Neuronal stem cell (in vitro differentiated cells): ENCODE results near the gene ACYP2.
A peak's percentile ranks its signal among the peaks of the same experiment; 100 is the strongest.
"Not testable (repeated sequence)": the region's sequence is repeated elsewhere in the genome, so short reads cannot be mapped to it uniquely, and the experiment has no call there.

Experiments
- DNase-seq: peaks from one replicate; pipeline ENCODE4 v3.0.0-alpha.2; 2013; ENCODE audit warnings: low spot score
- H2AFZ ChIP-seq: one replicate; pipeline ENCODE4 v1.6.1; 2013; ENCODE audit warnings: mild to moderate bottlenecking, low read length, inconsistent platforms
- H2AK5ac ChIP-seq: 2 replicates; pipeline ENCODE4 v1.6.1; 2013; ENCODE audit warnings: low read depth, mild to moderate bottlenecking, inconsistent platforms, low read length, moderate library complexity, mixed read lengths
- H2BK120ac ChIP-seq: 2 replicates; pipeline ENCODE4 v1.6.1; 2013; ENCODE audit warnings: low read depth, mild to moderate bottlenecking, inconsistent platforms, low read length, moderate library complexity, mixed read lengths
- H2BK12ac ChIP-seq: one replicate; pipeline ENCODE4 v1.6.1; 2013; ENCODE audit warnings: low read length, inconsistent platforms
- H2BK15ac ChIP-seq: 2 replicates; pipeline ENCODE4 v1.6.1; 2013; ENCODE audit warnings: mild to moderate bottlenecking, low read length, inconsistent platforms, mixed read lengths
- H2BK5ac ChIP-seq: one replicate; pipeline ENCODE4 v1.6.1; 2013; ENCODE audit warnings: inconsistent platforms, mild to moderate bottlenecking, low read length, moderate library complexity
- H3K14ac ChIP-seq: one replicate; pipeline ENCODE4 v1.6.1; 2013; ENCODE audit warnings: low read length, inconsistent platforms
- H3K18ac ChIP-seq: 2 replicates; pipeline ENCODE4 v1.6.1; 2013; ENCODE audit warnings: low read length, inconsistent platforms
- H3K23ac ChIP-seq: 2 replicates; pipeline ENCODE4 v1.6.1; 2013; ENCODE audit warnings: low read depth, mild to moderate bottlenecking, mixed read lengths, low read length, inconsistent platforms; ENCODE audit not compliant: poor library complexity
- H3K27ac ChIP-seq: replicated peaks from 3 replicates; pipeline ENCODE4 v1.5.1; 2013; ENCODE audit warnings: low read length, inconsistent platforms
- H3K27me3 ChIP-seq, 3 experiments: 2 replicates each; pipeline ENCODE4 v1.6.1; 2013; ENCODE audit warnings: low read length in 3 of 3, mild to moderate bottlenecking in 2 of 3, inconsistent platforms in 1 of 3, low read depth in 1 of 3, mixed read lengths in 1 of 3, moderate library complexity in 1 of 3; ENCODE audit not compliant: control insufficient read depth in 3 of 3, insufficient read depth in 3 of 3
- H3K36me3 ChIP-seq, 2 donors: replicated peaks in 1 of 2; 2 replicates each; pipeline ENCODE4 v1.6.1; 2013; ENCODE audit warnings: low read length in 2 of 2; ENCODE audit not compliant: control insufficient read depth in 2 of 2, insufficient read depth in 2 of 2
- H3K4ac ChIP-seq: 2 replicates; pipeline ENCODE4 v1.6.1; 2013; ENCODE audit warnings: inconsistent platforms, mild to moderate bottlenecking, low read length, moderate library complexity
- H3K4me1 ChIP-seq, 2 donors: 1 replicate in 1 of 2; 2 replicates in 1 of 2; pipeline ENCODE4 v1.6.1; 2013; ENCODE audit warnings: low read length in 2 of 2, low read depth in 1 of 2; ENCODE audit not compliant: control insufficient read depth in 2 of 2, insufficient read depth in 1 of 2
- H3K4me2 ChIP-seq: one replicate; pipeline ENCODE4 v1.6.1; 2013; ENCODE audit warnings: mild to moderate bottlenecking, low read length, inconsistent platforms; ENCODE audit not compliant: insufficient read depth, poor library complexity, severe bottlenecking
- H3K4me3 ChIP-seq, 2 donors: 2 replicates each; pipeline ENCODE4 v1.5.1; 2013; ENCODE audit warnings: low read length in 2 of 2, mild to moderate bottlenecking in 2 of 2, inconsistent platforms in 1 of 2, moderate library complexity in 1 of 2
- H3K79me1 ChIP-seq: one replicate; pipeline ENCODE4 v1.6.1; 2013; ENCODE audit warnings: low read depth, mild to moderate bottlenecking, inconsistent platforms, low read length, moderate library complexity
- H3K9ac ChIP-seq: one replicate; pipeline ENCODE4 v1.6.1; 2013; ENCODE audit warnings: mild to moderate bottlenecking, low read depth, low read length, inconsistent platforms; ENCODE audit not compliant: poor library complexity
- H3K9me3 ChIP-seq, 2 donors: replicated peaks in 1 of 2; 2 replicates each; pipeline versions ENCODE3 to v1.6.1; 2013; ENCODE audit warnings: low read length in 2 of 2, mild to moderate bottlenecking in 2 of 2, inconsistent platforms in 1 of 2, low read depth in 1 of 2, mixed read lengths in 1 of 2, moderate library complexity in 1 of 2; ENCODE audit not compliant: control insufficient read depth in 2 of 2, insufficient read depth in 1 of 2
- H4K8ac ChIP-seq: one replicate; pipeline ENCODE4 v1.6.1; 2013; ENCODE audit warnings: low read depth, mild to moderate bottlenecking, inconsistent platforms, low read length, moderate library complexity
- H4K91ac ChIP-seq: one replicate; pipeline ENCODE4 v1.6.1; 2013; ENCODE audit warnings: low read length, low read depth, mild to moderate bottlenecking, inconsistent platforms; ENCODE audit not compliant: poor library complexity
- WGBS, 2 donors: extraction: QIAGEN DNeasy Blood & Tissue Kit; methylation state at CpG; one replicate each; pipeline ENCODE4 v1.1.7; 2013; ENCODE audit warnings: missing lambda C conversion rate in 2 of 2, mixed read lengths in 1 of 2; ENCODE audit not compliant: insufficient read length in 2 of 2, insufficient replicate concordance in 1 of 2; ENCODE audit errors: extremely low coverage in 2 of 2; 5-methylcytosine and 5-hydroxymethylcytosine counted together

Gene ACYP2

DNA sequence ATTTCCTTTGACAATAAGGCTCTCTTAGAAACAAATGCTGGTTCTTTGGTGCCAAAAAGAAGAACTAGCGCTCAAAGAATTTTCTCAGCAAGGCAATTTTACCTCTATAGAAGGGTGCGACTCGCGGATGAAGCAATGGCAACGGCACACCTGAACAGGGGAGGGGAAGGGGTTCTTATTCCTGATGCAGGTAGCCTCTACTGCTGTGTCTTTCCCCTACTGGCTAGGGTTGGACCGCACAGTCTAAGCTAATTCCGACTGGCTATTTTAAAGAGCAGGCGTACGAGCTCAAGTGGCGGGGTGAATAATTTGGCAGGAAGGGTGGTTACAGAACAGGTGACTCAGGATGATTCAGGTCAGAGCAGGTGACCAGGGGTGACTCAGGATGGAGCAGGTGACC, 1.2 kb downstream of the ACYP2 start:
- not testable (repeated sequence) for DNase-seq

DNA sequence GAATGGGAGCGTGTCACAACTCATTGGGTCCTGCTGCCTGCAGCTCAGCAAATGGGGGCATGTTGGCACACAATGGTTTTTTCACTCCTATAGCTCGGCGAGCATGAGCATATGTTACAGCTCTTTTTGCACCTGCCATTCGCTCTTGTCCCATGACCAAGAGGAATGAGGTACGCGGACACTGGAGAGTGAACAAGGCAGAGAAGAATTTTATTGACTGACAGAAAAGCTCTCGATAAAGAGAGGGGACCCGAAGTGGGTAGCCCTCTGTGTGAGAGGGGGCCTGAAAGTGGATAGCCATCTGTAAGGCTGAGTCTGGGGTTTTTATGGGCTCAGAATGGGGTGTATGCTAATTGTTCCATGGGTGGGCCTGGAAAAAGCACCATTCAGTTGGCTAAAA, 5.5 kb downstream of the ACYP2 start:
- no peaks in the 10 kb centered on the region for H3K27me3 ChIP-seq
- peak overlapping the region; percentile 3 for H3K14ac ChIP-seq
- no peak overlapping the region for H3K4me2 ChIP-seq
- H2AFZ ChIP-seq = no peak overlapping the region
- peak overlapping the region; percentile 68 for H2AK5ac ChIP-seq
- H3K79me1 ChIP-seq = no peaks in the 10 kb centered on the region
- no peak overlapping the region for H4K91ac ChIP-seq
- WGBS, 2 donors = no CpG with 5 or more reads among the region's 8 CpGs
- H3K36me3 ChIP-seq = peaks cover 0 to 3% of the 10 kb centered on the region in 2 donors
- H3K18ac ChIP-seq = no peak overlapping the region
- no peaks in the 10 kb centered on the region for H3K4me1 ChIP-seq
- no peak overlapping the region for H2BK15ac ChIP-seq
- H2BK5ac ChIP-seq = no peak overlapping the region
- H3K9ac ChIP-seq = no peak overlapping the region
- no peak overlapping the region for H3K27ac ChIP-seq
- peak overlapping the region in 1 of 2 donors; percentile 63 for H3K4me3 ChIP-seq
- no peak for DNase-seq
- H3K4ac ChIP-seq = no peak overlapping the region
- H3K9me3 ChIP-seq = peaks cover 7 to 8% of the 10 kb centered on the region in 2 donors
- no peak overlapping the region for H4K8ac ChIP-seq
- H2BK120ac ChIP-seq = no peak overlapping the region
- no peak overlapping the region for H2BK12ac ChIP-seq
- H3K23ac ChIP-seq = no peak overlapping the region

More for the DNA sequence above, 1.2 kb downstream of the ACYP2 start:
- H3K36me3 ChIP-seq, H3K18ac ChIP-seq, H3K4me2 ChIP-seq, H3K14ac ChIP-seq, H2AFZ ChIP-seq, H3K4me1 ChIP-seq, H3K27me3 ChIP-seq, H2BK5ac ChIP-seq, H2BK15ac ChIP-seq, H3K79me1 ChIP-seq, H4K8ac ChIP-seq, H3K23ac ChIP-seq, H3K4ac ChIP-seq, H4K91ac ChIP-seq, H3K27ac ChIP-seq, H2BK120ac ChIP-seq, H3K9me3 ChIP-seq, H2AK5ac ChIP-seq, H3K4me3 ChIP-seq, H3K9ac ChIP-seq, H2BK12ac ChIP-seq: not testable (repeated sequence)
- WGBS, 2 donors = no CpG with 5 or more reads among the region's 10 CpGs

DNA sequence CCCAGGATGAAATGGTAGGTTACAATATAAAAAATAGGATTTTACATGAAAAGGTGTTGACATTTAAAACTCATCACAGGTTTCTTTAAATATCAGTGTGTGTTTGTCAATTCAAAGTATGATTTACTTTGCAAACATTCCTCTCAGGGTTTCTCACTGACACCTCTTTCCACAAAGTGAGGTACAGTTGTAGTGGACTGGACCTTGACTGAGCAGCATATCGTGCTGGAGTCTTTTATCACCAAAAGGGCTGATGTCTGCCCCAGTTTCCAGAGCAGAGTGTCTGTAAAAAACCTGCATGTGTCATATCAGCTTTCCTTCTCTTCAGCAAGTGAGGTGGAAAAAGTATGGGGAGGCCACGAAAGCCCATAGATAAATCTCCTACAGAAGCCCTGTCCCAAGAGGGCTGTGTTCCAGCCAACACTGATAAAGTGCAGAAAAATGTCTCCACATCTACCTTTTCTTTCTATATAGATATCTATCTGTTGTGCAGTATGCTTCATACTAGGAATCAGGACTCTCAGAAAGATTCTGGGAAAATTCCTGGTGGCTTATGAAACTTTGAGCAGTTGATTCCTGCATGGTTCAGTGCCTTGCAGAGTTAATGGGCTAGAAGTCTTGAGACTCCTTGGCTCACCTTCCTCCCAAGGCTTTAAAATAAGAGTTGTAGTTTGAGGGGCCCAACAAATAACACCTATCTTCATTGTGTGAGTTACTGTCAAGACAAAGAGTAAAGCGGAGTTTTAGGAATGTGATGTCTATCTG, 6.9 kb downstream of the ACYP2 start:
- Histone ChIP-seq H3K27ac (no peak overlapping the region), H3K79me1 (no peaks in the 10 kb centered on the region)

GRCh38 chr2:54122939-54123338, 7.5 kb downstream of the ACYP2 start:
- Histone ChIP-seq H3K4me1 (no peaks in the 10 kb centered on the region), H3K4ac (no peak overlapping the region), H3K23ac (no peak overlapping the region), H2AK5ac (no peak overlapping the region), H3K4me2 (no peak overlapping the region), H4K91ac (no peak overlapping the region), H2BK5ac (no peak overlapping the region), H2BK15ac (no peak overlapping the region), H3K27me3 (no peaks in the 10 kb centered on the region), H2AFZ (no peak overlapping the region), H2BK120ac (no peak overlapping the region), H3K36me3 (peaks cover 0 to 3% of the 10 kb centered on the region in 2 donors), H4K8ac (no peak overlapping the region), H3K18ac (no peak overlapping the region), H3K9me3 (peaks cover 0 to 4% of the 10 kb centered on the region in 2 donors), H3K79me1 (no peaks in the 10 kb centered on the region), H3K9ac (no peak overlapping the region), H3K14ac (no peak overlapping the region), H3K4me3 (no peak overlapping the region), H2BK12ac (no peak overlapping the region), H3K27ac (no peak overlapping the region)
- no peak for DNase-seq
- WGBS, 2 donors = no CpG with 5 or more reads among the region's 4 CpGs

More for the DNA sequence above, 6.9 kb downstream of the ACYP2 start:
- no peak overlapping the region for H3K9ac ChIP-seq
- WGBS, 2 donors = no CpG with 5 or more reads among the region's 3 CpGs
- H3K23ac ChIP-seq = no peak overlapping the region
- H2BK15ac ChIP-seq = no peak overlapping the region
- H3K27me3 ChIP-seq = no peaks in the 10 kb centered on the region
- no peak overlapping the region for H3K4me3 ChIP-seq
- H2AFZ ChIP-seq = no peak overlapping the region
- H3K18ac ChIP-seq = no peak overlapping the region
- H2AK5ac ChIP-seq = no peak overlapping the region
- H4K8ac ChIP-seq = no peak overlapping the region
- no peaks in the 10 kb centered on the region for H3K4me1 ChIP-seq
- H4K91ac ChIP-seq = no peak overlapping the region
- H3K36me3 ChIP-seq = peaks cover 0 to 3% of the 10 kb centered on the region in 2 donors
- peaks cover 0 to 4% of the 10 kb centered on the region in 2 donors for H3K9me3 ChIP-seq
- no peak for DNase-seq
- H3K14ac ChIP-seq = no peak overlapping the region
- no peak overlapping the region for H3K4ac ChIP-seq
- H2BK120ac ChIP-seq = no peak overlapping the region
- H2BK5ac ChIP-seq = no peak overlapping the region
- H3K4me2 ChIP-seq = no peak overlapping the region
- no peak overlapping the region for H2BK12ac ChIP-seq
